Measurements from ENCODE around the gene GAREM1. TPM values are rescaled to one million over a fixed set of nuclear protein-coding genes. Genes with fewer than 3 reads are reported as not detected.

The GAREM1 gene
- total RNA-seq, 1 experiment from 2014 or later: 4.7 TPM

GRCh38 chr18:32298171-32298667 lies 172.5 kb downstream of the GAREM1 start:
- ATAC-seq: no peak
- Histone ChIP-seq H3K4me1 (ENCODE audit: control insufficient read depth, insufficient read depth, low read length) (no peaks in the 10 kb centered on the region), H3K4me3 (ENCODE audit: low read depth in 2 of 2, low read length in 2 of 2) (no peak overlapping the region), H3K27me3 (ENCODE audit: control insufficient read depth, insufficient read depth, low read length) (no peaks in the 10 kb centered on the region), H3K27ac (ENCODE audit: low read length) (no peak overlapping the region), H3K36me3 (ENCODE audit: control insufficient read depth, insufficient read depth, low read length) (no peaks in the 10 kb centered on the region), H3K9me3 (ENCODE audit: control insufficient read depth, insufficient read depth, low read depth, low read length) (no peaks in the 10 kb centered on the region)
- in situ Hi-C loops (cut with HindIII; ENCODE audit: low pct_unique_long_range_greater_than_20kb, low sequenced_read_pairs): no loop called here
- intact Hi-C loops (cut with micrococcal nuclease; ENCODE audit: unreplicated experiment): no loop called here
- no TSS peak for BruUV-seq (replicated peaks)
- DNase-seq (ENCODE audit: low read depth, low spot score): no peak
- CTCF ChIA-PET: no interaction called here
- POLR2A ChIA-PET: no interaction called here
- no peak for TF ChIP-seq POLR2AphosphoS5 (IDR thresholded peaks at IDR 0.05; ENCODE audit: low read depth, low read length)
- TF ChIP-seq SIN3A (IDR thresholded peaks at IDR 0.05; ENCODE audit: borderline replicate concordance, insufficient read depth, low read depth, low read length): no peak
- TF ChIP-seq, protein P1, sequence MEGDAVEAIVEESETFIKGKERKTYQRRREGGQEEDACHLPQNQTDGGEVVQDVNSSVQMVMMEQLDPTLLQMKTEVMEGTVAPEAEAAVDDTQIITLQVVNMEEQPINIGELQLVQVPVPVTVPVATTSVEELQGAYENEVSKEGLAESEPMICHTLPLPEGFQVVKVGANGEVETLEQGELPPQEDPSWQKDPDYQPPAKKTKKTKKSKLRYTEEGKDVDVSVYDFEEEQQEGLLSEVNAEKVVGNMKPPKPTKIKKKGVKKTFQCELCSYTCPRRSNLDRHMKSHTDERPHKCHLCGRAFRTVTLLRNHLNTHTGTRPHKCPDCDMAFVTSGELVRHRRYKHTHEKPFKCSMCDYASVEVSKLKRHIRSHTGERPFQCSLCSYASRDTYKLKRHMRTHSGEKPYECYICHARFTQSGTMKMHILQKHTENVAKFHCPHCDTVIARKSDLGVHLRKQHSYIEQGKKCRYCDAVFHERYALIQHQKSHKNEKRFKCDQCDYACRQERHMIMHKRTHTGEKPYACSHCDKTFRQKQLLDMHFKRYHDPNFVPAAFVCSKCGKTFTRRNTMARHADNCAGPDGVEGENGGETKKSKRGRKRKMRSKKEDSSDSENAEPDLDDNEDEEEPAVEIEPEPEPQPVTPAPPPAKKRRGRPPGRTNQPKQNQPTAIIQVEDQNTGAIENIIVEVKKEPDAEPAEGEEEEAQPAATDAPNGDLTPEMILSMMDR (IDR thresholded peaks at IDR 0.05): no peak
- no peak for TF ChIP-seq REST (IDR thresholded peaks at IDR 0.05; ENCODE audit: insufficient read depth in 1 of 2, low read depth in 2 of 2, low read length in 1 of 2)
- TF ChIP-seq TCF7L2 (IDR thresholded peaks at IDR 0.05; ENCODE audit: low read depth, low read length): no peak

GRCh38 chr18:32297579-32298170 lies 173.0 kb downstream of the GAREM1 start:
- no peaks in the 10 kb centered on the region for H3K27me3 ChIP-seq (ENCODE audit: control insufficient read depth, insufficient read depth, low read length)
- ChIA-PET CTCF (no interaction called here), POLR2A (no interaction called here)
- H3K27ac ChIP-seq (ENCODE audit: low read length): no peak overlapping the region
- no TSS peak for BruUV-seq (replicated peaks)
- H3K9me3 ChIP-seq (ENCODE audit: control insufficient read depth, insufficient read depth, low read depth, low read length): no peaks in the 10 kb centered on the region
- intact Hi-C loops (cut with micrococcal nuclease; ENCODE audit: unreplicated experiment) (no loop called here), in situ Hi-C loops (cut with HindIII; ENCODE audit: low pct_unique_long_range_greater_than_20kb, low sequenced_read_pairs) (no loop called here)
- H3K36me3 ChIP-seq (ENCODE audit: control insufficient read depth, insufficient read depth, low read length): no peaks in the 10 kb centered on the region
- DNase-seq (ENCODE audit: low read depth, low spot score) (no peak), ATAC-seq (no peak)
- no peak for TF ChIP-seq REST (IDR thresholded peaks at IDR 0.05; ENCODE audit: insufficient read depth in 1 of 2, low read depth in 2 of 2, low read length in 1 of 2)
- TF ChIP-seq SIN3A (IDR thresholded peaks at IDR 0.05; ENCODE audit: borderline replicate concordance, insufficient read depth, low read depth, low read length): no peak
- TF ChIP-seq POLR2AphosphoS5 (IDR thresholded peaks at IDR 0.05; ENCODE audit: low read depth, low read length): no peak
- no peak for TF ChIP-seq TCF7L2 (IDR thresholded peaks at IDR 0.05; ENCODE audit: low read depth, low read length)
- TF ChIP-seq, protein P1 (IDR thresholded peaks at IDR 0.05): no peak
- no peaks in the 10 kb centered on the region for H3K4me1 ChIP-seq (ENCODE audit: control insufficient read depth, insufficient read depth, low read length)
- no peak overlapping the region for H3K4me3 ChIP-seq (ENCODE audit: low read depth in 2 of 2, low read length in 2 of 2)

All from Panc1 (cell line).